ENCODE data around the gene ZNF606. TPM values are rescaled to one million over a fixed set of nuclear protein-coding genes. Genes with fewer than 3 reads are reported as not detected.

The ZNF606 gene
- total and polyA plus RNA-seq, 10 of the 15 experiments (the other 5 are each of a cell fraction or from before 2014, with no cell fraction given), result 2.2 to 10.6 (median 7.6) TPM

DNA sequence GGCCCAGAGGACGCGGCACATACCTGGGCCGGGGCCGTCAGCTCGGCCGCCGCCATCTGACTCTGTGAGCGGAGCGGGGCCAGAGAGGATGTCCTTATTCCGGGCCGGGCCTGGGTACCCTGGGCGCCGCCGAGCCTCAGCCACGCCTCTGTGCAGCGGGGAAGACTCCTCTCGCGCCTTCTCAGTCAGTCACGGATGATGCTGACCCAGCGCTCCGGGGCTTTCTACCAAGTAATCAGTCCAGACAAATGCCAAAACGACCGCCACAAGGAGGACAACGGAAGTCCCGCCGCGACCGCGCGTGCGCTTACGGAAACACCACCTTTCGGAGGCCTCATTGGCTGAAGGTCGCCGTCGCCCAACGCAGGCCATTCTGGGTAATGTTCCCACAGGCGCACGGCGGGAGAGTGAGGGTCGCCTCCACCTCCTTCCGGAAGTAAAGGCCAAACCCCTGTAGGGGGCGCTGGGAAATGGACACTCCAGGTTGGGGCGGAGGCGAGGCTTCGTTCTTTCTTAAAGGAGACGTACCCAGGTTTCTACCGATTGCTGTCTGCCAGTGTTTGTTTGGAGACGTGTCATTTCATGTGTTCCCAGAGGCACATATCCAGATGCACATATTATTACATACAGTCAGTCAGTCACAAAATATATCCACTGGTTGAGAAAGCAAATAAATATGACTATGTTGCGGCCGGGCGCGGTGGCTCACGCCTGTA lies 55.0 kb downstream of the ZNF606 start, which contains the start of gene ZNF256 (continued):
- TF ChIP-seq HSF1 (IDR thresholded peaks at IDR 0.05; ENCODE audit: low read depth, low read length) (no peak), IRF5 (IDR thresholded peaks at IDR 0.05; ENCODE audit: borderline replicate concordance) (no peak), CHD2 (IDR thresholded peaks at IDR 0.05; ENCODE audit: borderline replicate concordance, low read depth, low read length) (peak; percentile 69), NR2F1 (conservative IDR thresholded peaks at IDR 0.05) (no peak), SPI1 (IDR thresholded peaks at IDR 0.05; ENCODE audit: borderline replicate concordance, insufficient read depth, low read depth, low read length) (no peak), KDM1A (IDR thresholded peaks at IDR 0.05; ENCODE audit: borderline replicate concordance) (no peak), BRCA1 (IDR thresholded peaks at IDR 0.05; ENCODE audit: low read depth, low read length) (no peak), CEBPB (IDR thresholded peaks at IDR 0.05; ENCODE audit: borderline replicate concordance in 1 of 2, low read depth in 2 of 2, low read length in 2 of 2) (no peak), RUNX3 (IDR thresholded peaks at IDR 0.05; ENCODE audit: low read length) (peak; percentile 53; the same call in 1 of the 2 replicates), JUNB (IDR thresholded peaks at IDR 0.05) (no peak), TCF3 (IDR thresholded peaks at IDR 0.05; ENCODE audit: borderline replicate concordance, insufficient read depth, low read depth, low read length) (no peak), HDAC6 (IDR thresholded peaks at IDR 0.05; ENCODE audit: unreplicated experiment) (no peak), ZBTB11 (CRISPR knock-in tag; IDR thresholded peaks at IDR 0.05) (no peak), SREBF1 (IDR thresholded peaks at IDR 0.05; ENCODE audit: low read length) (no peak), ASH2L (IDR thresholded peaks at IDR 0.05; ENCODE audit: borderline replicate concordance, low read depth) (no peak), PAX8 (IDR thresholded peaks at IDR 0.05) (no peak), IRF3 (IDR thresholded peaks at IDR 0.05) (no peak), KLF5 (IDR thresholded peaks at IDR 0.05; ENCODE audit: partially characterized antibody) (peak; percentile 85)
- TF ChIP-seq, protein P1, sequence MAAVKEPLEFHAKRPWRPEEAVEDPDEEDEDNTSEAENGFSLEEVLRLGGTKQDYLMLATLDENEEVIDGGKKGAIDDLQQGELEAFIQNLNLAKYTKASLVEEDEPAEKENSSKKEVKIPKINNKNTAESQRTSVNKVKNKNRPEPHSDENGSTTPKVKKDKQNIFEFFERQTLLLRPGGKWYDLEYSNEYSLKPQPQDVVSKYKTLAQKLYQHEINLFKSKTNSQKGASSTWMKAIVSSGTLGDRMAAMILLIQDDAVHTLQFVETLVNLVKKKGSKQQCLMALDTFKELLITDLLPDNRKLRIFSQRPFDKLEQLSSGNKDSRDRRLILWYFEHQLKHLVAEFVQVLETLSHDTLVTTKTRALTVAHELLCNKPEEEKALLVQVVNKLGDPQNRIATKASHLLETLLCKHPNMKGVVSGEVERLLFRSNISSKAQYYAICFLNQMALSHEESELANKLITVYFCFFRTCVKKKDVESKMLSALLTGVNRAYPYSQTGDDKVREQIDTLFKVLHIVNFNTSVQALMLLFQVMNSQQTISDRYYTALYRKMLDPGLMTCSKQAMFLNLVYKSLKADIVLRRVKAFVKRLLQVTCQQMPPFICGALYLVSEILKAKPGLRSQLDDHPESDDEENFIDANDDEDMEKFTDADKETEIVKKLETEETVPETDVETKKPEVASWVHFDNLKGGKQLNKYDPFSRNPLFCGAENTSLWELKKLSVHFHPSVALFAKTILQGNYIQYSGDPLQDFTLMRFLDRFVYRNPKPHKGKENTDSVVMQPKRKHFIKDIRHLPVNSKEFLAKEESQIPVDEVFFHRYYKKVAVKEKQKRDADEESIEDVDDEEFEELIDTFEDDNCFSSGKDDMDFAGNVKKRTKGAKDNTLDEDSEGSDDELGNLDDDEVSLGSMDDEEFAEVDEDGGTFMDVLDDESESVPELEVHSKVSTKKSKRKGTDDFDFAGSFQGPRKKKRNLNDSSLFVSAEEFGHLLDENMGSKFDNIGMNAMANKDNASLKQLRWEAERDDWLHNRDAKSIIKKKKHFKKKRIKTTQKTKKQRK (IDR thresholded peaks at IDR 0.05; ENCODE audit: low read depth, low read length), result no peak

Data from GM12878 (cell line).